Choroid plexus epithelial cell (primary cell): Measurements from ENCODE around the gene CXCL8.
A peak's percentile ranks its signal among the peaks of the same experiment; 100 is the strongest.

Experiments
- DNase-seq: peaks from one replicate; pipeline ENCODE4 v3.0.0-alpha.2; 2010; ENCODE audit warnings: low read depth
- H3K4me3 ChIP-seq: 2 replicates; pipeline ENCODE4 v1.5.1; 2011; ENCODE audit warnings: low read depth, mild to moderate bottlenecking, control low read depth, low read length, moderate library complexity
- TF ChIP-seq, protein P1 (sequence below): conservative IDR thresholded peaks from 2 replicates; pipeline ENCODE4 v1.5.1; 2011; ENCODE audit warnings: low read depth, mild to moderate bottlenecking, control low read depth, inconsistent platforms, low read length, moderate library complexity

Gene CXCL8

DNA sequence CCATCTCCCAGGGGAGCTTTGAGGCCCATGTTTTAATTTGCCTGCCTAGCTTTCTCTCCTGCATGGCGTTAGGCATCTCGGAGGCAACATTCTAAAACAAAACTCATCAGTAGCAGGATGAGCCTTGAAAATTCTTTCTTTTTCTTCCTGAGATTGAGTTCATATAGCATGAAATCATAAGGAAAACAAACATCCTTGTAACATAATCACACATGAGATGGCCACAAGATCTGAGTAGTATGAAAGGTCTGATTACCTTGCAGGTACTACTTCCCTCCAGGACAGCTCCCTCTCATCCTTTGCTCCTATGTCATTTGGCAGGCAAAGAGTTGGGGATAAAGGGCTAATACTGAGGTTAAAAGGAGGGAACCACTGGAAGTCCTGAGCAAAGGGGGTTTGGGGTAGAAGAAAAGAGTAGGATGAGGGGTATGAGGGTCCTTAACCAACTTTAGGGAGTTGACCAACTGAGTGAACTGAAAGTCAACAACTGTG is 37.5 kb upstream of the CXCL8 start:
- TF ChIP-seq, protein P1, sequence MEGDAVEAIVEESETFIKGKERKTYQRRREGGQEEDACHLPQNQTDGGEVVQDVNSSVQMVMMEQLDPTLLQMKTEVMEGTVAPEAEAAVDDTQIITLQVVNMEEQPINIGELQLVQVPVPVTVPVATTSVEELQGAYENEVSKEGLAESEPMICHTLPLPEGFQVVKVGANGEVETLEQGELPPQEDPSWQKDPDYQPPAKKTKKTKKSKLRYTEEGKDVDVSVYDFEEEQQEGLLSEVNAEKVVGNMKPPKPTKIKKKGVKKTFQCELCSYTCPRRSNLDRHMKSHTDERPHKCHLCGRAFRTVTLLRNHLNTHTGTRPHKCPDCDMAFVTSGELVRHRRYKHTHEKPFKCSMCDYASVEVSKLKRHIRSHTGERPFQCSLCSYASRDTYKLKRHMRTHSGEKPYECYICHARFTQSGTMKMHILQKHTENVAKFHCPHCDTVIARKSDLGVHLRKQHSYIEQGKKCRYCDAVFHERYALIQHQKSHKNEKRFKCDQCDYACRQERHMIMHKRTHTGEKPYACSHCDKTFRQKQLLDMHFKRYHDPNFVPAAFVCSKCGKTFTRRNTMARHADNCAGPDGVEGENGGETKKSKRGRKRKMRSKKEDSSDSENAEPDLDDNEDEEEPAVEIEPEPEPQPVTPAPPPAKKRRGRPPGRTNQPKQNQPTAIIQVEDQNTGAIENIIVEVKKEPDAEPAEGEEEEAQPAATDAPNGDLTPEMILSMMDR, result no peak
- no peak for DNase-seq

DNA sequence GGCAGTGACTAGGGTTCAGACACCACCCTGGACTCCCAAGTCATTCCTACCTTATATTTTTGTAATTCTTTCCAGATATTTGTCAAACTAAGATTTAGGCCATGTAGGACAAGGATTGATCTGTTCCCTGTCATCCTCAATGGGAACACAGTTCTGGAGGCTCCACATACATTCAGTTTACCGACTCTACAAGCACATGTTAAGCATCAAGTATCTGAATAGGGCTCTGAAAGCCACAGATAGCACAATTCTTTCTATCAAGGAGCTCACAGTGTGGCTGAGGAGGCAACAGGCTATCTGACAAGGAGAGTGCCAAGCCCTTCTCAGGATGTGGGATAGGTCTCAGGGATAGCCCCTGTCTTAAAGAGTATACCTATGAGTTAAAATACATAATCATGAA is 37.0 kb upstream of the CXCL8 start:
- no peak overlapping the region for H3K4me3 ChIP-seq
- no peak for DNase-seq
- TF ChIP-seq, protein P1, result no peak

More for the DNA sequence above, 37.5 kb upstream of the CXCL8 start:
- H3K4me3 ChIP-seq, result no peak overlapping the region

DNA sequence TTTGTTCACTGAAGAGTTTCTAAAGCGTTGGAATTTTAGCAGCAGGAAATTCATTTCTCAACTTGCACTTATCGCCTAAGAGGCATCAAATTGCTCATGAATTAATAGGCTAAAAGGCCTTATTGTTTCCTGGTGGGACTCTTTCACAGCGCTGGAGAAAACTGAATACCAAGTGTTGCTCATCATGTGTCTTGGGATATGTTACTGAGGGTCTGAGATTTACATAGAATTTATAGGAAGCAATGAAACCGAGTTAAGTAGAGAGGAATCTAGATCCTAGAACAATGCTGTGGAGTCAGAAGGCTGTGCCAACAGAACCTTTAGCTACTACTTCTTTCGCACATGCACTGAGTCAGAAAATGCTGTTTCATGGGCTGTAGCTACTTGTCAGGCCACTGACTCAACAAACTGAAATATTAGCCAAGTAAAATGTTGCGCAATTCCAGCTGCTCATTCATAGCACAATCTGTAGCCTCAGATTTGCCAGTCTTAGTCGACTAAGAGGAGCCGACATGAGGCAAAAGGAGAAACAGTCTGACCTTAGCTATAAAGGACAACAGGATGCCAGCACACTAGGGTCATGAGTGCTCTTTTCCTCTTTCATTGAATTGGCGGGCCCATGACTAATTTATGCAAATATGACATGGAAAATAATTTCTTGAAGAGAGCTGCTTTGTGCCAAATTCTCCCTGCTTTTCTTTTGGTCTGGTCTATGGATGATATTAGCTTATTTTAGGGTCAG is 35.9 kb upstream of the CXCL8 start:
- H3K4me3 ChIP-seq, result no peak overlapping the region
- TF ChIP-seq, protein P1, result no peak
- DNase-seq, result peak; percentile 99

DNA sequence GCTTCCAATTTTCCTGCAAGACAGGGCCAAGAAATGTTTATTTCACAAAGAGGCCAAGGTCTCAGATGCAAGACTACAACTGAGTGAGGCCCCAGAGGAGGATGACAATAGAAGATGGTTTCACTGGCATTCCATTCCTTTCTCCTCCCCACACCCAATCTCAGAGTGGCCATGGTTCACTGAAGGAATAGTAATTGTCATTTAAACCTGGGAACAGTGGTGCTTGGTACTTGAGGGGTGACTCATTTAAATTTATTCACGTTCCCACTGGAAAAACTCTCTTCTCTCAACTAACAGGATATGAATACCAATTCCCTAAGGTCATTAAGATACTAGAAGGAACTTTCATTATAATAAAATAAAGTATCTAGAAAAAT is 35.3 kb upstream of the CXCL8 start:
- DNase-seq, result peak; percentile 45
- TF ChIP-seq, protein P1, result no peak
- no peak overlapping the region for H3K4me3 ChIP-seq

DNA sequence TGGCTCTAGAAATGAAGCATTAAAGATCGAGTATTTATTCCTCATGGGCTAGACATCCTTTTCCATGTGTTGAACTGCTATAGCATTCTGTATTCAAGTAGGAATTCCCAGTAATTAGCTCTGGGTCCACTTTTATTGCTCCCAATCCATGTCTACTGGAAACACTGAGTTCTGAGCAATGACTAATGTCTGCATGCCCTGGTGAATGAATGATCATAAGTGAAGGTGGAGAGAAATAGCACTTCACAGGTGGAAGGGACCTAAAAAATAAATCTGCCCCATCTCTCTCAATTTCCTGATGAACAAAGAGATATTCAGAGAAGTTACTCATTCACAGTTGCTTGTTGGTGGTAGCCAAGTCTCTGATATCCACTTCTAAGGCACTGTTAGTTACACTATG is 34.6 kb upstream of the CXCL8 start:
- TF ChIP-seq, protein P1, result no peak
- DNase-seq, result no peak
- H3K4me3 ChIP-seq, result no peak overlapping the region

DNA sequence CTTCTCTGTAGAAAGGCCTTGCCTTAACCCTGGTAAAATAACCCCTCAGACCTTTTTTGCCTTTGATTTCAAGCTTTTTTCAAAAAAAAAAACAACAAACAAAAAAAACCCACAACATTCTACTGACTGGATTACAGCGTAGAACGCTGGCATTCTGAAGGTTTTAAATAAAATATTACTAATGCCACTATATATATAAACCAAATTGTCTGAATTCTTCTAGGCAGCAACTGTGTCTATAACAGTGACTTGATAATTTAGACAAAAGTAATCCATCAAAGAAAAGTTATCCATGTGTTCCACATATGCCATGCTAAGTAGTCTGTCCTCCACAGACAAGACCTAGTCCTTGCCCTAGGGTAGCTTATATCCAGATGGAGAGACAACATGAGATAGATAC is 33.6 kb upstream of the CXCL8 start:
- no peak for DNase-seq
- H3K4me3 ChIP-seq, result no peak overlapping the region
- TF ChIP-seq, protein P1, result no peak
